HepG2 (cell line): ENCODE measurements around the gene SLC25A45. TPM values are rescaled to one million over a fixed set of nuclear protein-coding genes. Genes with fewer than 3 reads are reported as not detected.

Experiments
- ARID2 ChIP-seq: sonication (generic); formaldehyde crosslinking; IDR thresholded peaks from 2 replicates; pipeline ENCODE4 v1.8.1; 2022; ENCODE audit warnings: mild to moderate bottlenecking, missing genetic modification reagents, borderline replicate concordance
- ARNT ChIP-seq: fragments of 450-650 bp; IDR thresholded peaks from 2 replicates; pipeline ENCODE4 v1.6.1; 2017
- LCORL ChIP-seq, 2 experiments: fragments of 450-650 bp in 1 of 2; sonication (generic) in 1 of 2; formaldehyde crosslinking in 1 of 2; IDR thresholded peaks; 2 replicates each; pipeline versions ENCODE4 v1.5.0 to v1.6.1; 2017 to 2020; ENCODE audit warnings: antibody characterized with exemption in 1 of 2, missing genetic modification reagents in 1 of 2
- MATR3 ChIP-seq: sonication (generic); formaldehyde crosslinking; IDR thresholded peaks from 2 replicates; pipeline ENCODE4 v1.4.0; 2020; ENCODE audit warnings: missing genetic modification reagents
- NONO ChIP-seq, 2 experiments: fragments of 450-650 bp in 1 of 2; sonication (generic) in 1 of 2; formaldehyde crosslinking in 1 of 2; IDR thresholded peaks in 1 of 2; conservative IDR thresholded peaks in 1 of 2; 2 replicates each; pipeline versions ENCODE4 v1.6.1 to v1.8.0; 2017 to 2022; ENCODE audit warnings: mild to moderate bottlenecking in 1 of 2, missing genetic modification reagents in 1 of 2, moderate library complexity in 1 of 2
- PAX8 ChIP-seq: sonication (generic); formaldehyde crosslinking; IDR thresholded peaks from 2 replicates; pipeline ENCODE4 v1.8.0; 2022; ENCODE audit warnings: mild to moderate bottlenecking, missing genetic modification reagents, borderline replicate concordance
- POLR2G ChIP-seq: fragments of 200-400 bp; formaldehyde crosslinking; IDR thresholded peaks from 2 replicates; pipeline ENCODE4 v1.6.1; 2018; ENCODE audit warnings: mild to moderate bottlenecking, low read depth, low read length, moderate library complexity
- RBM39 ChIP-seq: fragments of 200-400 bp; formaldehyde crosslinking; IDR thresholded peaks from one replicate; pipeline ENCODE4 v1.6.1; 2018; ENCODE audit warnings: antibody characterized with exemption, mild to moderate bottlenecking, low read depth, low read length; ENCODE audit not compliant: poor library complexity, severe bottlenecking
- SOX6 ChIP-seq, 2 experiments: fragments of 450-650 bp in 1 of 2; sonication (generic) in 1 of 2; formaldehyde crosslinking in 1 of 2; IDR thresholded peaks; 2 replicates each; pipeline versions ENCODE4 v1.4.0 to v1.6.1; 2017 to 2020; ENCODE audit warnings: antibody characterized with exemption in 1 of 2, mild to moderate bottlenecking in 1 of 2, missing genetic modification reagents in 1 of 2
- ZMYM4 ChIP-seq: sonication (generic); formaldehyde crosslinking; IDR thresholded peaks from 2 replicates; pipeline ENCODE4 v1.8.1; 2023; ENCODE audit warnings: mild to moderate bottlenecking, missing genetic modification reagents
- ZNF367 ChIP-seq: sonication (generic); formaldehyde crosslinking; IDR thresholded peaks from 2 replicates; pipeline ENCODE4 v1.4.0; 2020; ENCODE audit warnings: missing genetic modification reagents, borderline replicate concordance
- ZSCAN20 ChIP-seq: sonication (generic); formaldehyde crosslinking; IDR thresholded peaks from 2 replicates; pipeline ENCODE4 v1.4.0; 2020; ENCODE audit warnings: missing genetic modification reagents, mild to moderate bottlenecking, borderline replicate concordance
- polyA plus RNA-seq, 8 experiments: library from polyadenylated mRNA; depleted of rRNA in 3 of 8; stranded (reverse) in 7 of 8; unstranded in 1 of 8; fragments of >200 nt; fragmentation: Illumina TruSeq in 4 of 8; extraction: Trizol in 4 of 8; gene quantifications; 2 replicates each; pipeline versions ENCODE4 v1.2.1 to v1.2.3, GENCODE V29; 2011 to 2016; ENCODE audit warnings: low read depth in 4 of 8, missing spikeins in 1 of 8, mixed read lengths in 1 of 8; ENCODE audit not compliant: insufficient read depth in 1 of 8
- total RNA-seq, 5 experiments: library from RNA; depleted of rRNA; stranded (reverse); fragments of >200 nt; fragmentation: Illumina TruSeq; extraction: Trizol; gene quantifications; 2 replicates each; pipeline ENCODE4 v1.2.3, GENCODE V29; 2016; ENCODE audit warnings: low read depth in 1 of 5
- TF ChIP-seq, protein P1 (sequence below): sonication (generic); formaldehyde crosslinking; IDR thresholded peaks from 2 replicates; pipeline ENCODE4 v1.4.0; 2020; ENCODE audit warnings: mild to moderate bottlenecking, low read depth, missing genetic modification reagents
- TF ChIP-seq, protein P2 (sequence below): sonication (generic); formaldehyde crosslinking; IDR thresholded peaks from 2 replicates; pipeline ENCODE4 v1.4.0; 2020; ENCODE audit warnings: missing genetic modification reagents, borderline replicate concordance
- TF ChIP-seq, protein P3 (sequence below): sonication (generic); formaldehyde crosslinking; IDR thresholded peaks from 2 replicates; pipeline ENCODE4 v1.5.0; 2020; ENCODE audit warnings: mild to moderate bottlenecking, missing genetic modification reagents
- TF ChIP-seq, protein P4 (sequence below): sonication (generic); formaldehyde crosslinking; IDR thresholded peaks from 2 replicates; pipeline ENCODE4 v1.5.0; 2020; ENCODE audit warnings: missing genetic modification reagents
- TF ChIP-seq, protein P5 (sequence below): sonication (generic); formaldehyde crosslinking; IDR thresholded peaks from 2 replicates; pipeline ENCODE4 v1.5.0; 2020; ENCODE audit warnings: mild to moderate bottlenecking, low read depth, missing genetic modification reagents, borderline replicate concordance

Gene SLC25A45
- total and polyA plus RNA-seq, 2 of the 13 experiments (the other 11 are each of a cell fraction or from before 2014, with no cell fraction given) = 1.2 to 3.4 TPM

DNA sequence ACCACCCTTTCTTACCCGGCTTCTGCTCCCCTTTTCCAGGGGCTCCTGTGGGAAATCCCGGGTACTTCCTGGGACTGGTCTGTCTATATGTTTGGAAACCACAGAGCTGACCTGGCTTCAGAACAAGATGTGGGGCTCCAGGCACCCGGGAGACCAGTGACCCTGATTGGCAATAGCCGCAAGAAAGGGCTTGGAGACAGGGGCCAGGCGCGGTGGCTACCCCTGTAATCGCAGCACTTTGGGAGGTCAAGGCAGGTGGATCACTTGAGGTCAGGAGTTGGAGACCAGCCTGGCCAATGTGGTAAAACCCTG, 37.0 kb upstream of the SLC25A45 start (continued):
- TF ChIP-seq, protein P1, sequence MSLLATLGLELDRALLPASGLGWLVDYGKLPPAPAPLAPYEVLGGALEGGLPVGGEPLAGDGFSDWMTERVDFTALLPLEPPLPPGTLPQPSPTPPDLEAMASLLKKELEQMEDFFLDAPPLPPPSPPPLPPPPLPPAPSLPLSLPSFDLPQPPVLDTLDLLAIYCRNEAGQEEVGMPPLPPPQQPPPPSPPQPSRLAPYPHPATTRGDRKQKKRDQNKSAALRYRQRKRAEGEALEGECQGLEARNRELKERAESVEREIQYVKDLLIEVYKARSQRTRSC (CRISPR knock-in tag) = no peak
- no peak for TF ChIP-seq ZSCAN20
- TF ChIP-seq, protein P2, sequence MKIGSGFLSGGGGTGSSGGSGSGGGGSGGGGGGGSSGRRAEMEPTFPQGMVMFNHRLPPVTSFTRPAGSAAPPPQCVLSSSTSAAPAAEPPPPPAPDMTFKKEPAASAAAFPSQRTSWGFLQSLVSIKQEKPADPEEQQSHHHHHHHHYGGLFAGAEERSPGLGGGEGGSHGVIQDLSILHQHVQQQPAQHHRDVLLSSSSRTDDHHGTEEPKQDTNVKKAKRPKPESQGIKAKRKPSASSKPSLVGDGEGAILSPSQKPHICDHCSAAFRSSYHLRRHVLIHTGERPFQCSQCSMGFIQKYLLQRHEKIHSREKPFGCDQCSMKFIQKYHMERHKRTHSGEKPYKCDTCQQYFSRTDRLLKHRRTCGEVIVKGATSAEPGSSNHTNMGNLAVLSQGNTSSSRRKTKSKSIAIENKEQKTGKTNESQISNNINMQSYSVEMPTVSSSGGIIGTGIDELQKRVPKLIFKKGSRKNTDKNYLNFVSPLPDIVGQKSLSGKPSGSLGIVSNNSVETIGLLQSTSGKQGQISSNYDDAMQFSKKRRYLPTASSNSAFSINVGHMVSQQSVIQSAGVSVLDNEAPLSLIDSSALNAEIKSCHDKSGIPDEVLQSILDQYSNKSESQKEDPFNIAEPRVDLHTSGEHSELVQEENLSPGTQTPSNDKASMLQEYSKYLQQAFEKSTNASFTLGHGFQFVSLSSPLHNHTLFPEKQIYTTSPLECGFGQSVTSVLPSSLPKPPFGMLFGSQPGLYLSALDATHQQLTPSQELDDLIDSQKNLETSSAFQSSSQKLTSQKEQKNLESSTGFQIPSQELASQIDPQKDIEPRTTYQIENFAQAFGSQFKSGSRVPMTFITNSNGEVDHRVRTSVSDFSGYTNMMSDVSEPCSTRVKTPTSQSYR = no peak
- TF ChIP-seq PAX8 = no peak
- peak; percentile 14 for TF ChIP-seq RBM39
- TF ChIP-seq, protein P3, sequence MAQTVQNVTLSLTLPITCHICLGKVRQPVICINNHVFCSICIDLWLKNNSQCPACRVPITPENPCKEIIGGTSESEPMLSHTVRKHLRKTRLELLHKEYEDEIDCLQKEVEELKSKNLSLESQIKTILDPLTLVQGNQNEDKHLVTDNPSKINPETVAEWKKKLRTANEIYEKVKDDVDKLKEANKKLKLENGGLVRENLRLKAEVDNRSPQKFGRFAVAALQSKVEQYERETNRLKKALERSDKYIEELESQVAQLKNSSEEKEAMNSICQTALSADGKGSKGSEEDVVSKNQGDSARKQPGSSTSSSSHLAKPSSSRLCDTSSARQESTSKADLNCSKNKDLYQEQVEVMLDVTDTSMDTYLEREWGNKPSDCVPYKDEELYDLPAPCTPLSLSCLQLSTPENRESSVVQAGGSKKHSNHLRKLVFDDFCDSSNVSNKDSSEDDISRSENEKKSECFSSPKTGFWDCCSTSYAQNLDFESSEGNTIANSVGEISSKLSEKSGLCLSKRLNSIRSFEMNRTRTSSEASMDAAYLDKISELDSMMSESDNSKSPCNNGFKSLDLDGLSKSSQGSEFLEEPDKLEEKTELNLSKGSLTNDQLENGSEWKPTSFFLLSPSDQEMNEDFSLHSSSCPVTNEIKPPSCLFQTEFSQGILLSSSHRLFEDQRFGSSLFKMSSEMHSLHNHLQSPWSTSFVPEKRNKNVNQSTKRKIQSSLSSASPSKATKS = no peak
- TF ChIP-seq SOX6 (IDR thresholded peaks at IDR 0.05) = no peak
- TF ChIP-seq SOX6 (CRISPR knock-in tag; IDR thresholded peaks at IDR 0.05) = no peak
- TF ChIP-seq, protein P4, sequence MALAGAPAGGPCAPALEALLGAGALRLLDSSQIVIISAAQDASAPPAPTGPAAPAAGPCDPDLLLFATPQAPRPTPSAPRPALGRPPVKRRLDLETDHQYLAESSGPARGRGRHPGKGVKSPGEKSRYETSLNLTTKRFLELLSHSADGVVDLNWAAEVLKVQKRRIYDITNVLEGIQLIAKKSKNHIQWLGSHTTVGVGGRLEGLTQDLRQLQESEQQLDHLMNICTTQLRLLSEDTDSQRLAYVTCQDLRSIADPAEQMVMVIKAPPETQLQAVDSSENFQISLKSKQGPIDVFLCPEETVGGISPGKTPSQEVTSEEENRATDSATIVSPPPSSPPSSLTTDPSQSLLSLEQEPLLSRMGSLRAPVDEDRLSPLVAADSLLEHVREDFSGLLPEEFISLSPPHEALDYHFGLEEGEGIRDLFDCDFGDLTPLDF (CRISPR knock-in tag) = no peak
- TF ChIP-seq ARNT = no peak
- TF ChIP-seq ZMYM4 (CRISPR knock-in tag) = no peak
- peak; percentile 14; the same call in 1 of the 2 replicates for TF ChIP-seq POLR2G
- no peak for TF ChIP-seq MATR3 (CRISPR knock-in tag)
- TF ChIP-seq NONO (IDR thresholded peaks at IDR 0.05) = no peak
- no peak for TF ChIP-seq NONO (CRISPR knock-in tag; conservative IDR thresholded peaks at IDR 0.05)
- no peak for TF ChIP-seq ARID2 (CRISPR knock-in tag)
- TF ChIP-seq ZNF367 (CRISPR knock-in tag) = no peak
- TF ChIP-seq, protein P5, sequence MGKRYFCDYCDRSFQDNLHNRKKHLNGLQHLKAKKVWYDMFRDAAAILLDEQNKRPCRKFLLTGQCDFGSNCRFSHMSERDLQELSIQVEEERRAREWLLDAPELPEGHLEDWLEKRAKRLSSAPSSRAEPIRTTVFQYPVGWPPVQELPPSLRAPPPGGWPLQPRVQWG = no peak
- no peak for TF ChIP-seq LCORL (IDR thresholded peaks at IDR 0.05)
- TF ChIP-seq LCORL (CRISPR knock-in tag; IDR thresholded peaks at IDR 0.05) = no peak
